ENCODE measurements around the gene CBX4.

DNA sequence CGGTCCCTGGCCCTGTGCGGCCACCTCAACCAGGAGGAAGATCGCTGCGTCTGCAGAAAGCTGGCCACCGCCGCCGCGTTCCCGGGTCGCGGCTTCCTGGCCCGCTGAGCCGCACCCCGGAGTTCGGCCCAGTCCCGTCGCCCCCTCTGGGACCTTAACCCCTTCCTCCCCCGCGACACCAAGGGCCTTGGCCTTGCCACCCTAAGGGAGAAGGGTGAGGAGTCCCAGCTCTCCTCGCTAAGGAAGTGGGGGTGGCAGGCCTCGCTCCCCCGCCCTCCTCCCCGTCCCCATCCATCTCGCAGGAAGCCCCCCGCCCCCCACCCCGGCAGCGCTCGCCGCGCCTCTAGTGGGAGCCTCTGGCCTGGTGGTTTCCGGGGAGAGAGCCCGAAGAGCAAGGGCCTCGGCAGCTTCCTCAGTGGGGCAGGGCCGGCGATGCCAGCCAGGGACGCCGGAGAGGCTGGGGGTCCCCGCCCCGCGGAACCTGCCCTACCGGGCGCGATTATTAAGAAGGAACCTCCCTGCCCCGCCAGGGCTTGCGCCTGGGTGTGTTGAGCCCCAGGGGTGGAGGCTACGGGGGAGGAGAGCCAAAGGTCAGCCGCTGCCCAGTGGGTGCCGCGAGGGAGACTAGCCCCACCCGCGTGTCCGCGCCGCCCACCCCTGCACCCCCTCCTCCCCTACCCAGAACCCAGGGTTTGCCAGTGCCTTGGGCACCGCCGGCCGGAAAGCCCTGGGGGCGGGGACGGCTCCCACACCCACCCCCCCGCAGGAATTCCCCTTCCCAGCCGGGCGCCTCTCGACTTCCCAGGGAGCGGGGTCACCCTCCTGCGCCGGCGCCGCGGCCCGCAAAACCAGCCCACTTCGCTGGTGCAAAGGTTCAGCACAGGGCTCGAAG is 6.8 kb downstream of the CBX4 start:
- TF ChIP-seq, protein P1, sequence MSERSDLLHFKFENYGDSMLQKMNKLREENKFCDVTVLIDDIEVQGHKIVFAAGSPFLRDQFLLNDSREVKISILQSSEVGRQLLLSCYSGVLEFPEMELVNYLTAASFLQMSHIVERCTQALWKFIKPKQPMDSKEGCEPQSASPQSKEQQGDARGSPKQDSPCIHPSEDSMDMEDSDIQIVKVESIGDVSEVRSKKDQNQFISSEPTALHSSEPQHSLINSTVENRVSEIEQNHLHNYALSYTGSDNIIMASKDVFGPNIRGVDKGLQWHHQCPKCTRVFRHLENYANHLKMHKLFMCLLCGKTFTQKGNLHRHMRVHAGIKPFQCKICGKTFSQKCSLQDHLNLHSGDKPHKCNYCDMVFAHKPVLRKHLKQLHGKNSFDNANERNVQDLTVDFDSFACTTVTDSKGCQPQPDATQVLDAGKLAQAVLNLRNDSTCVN (CRISPR knock-in tag; IDR thresholded peaks at IDR 0.05; ENCODE audit: borderline replicate concordance) = 0 out of 2 replicates have a peak, but pooled peaks have one; percentile 30
- peak; percentile 75 for TF ChIP-seq RXRA (CRISPR knock-in tag; IDR thresholded peaks at IDR 0.05)
- TF ChIP-seq, protein P2, sequence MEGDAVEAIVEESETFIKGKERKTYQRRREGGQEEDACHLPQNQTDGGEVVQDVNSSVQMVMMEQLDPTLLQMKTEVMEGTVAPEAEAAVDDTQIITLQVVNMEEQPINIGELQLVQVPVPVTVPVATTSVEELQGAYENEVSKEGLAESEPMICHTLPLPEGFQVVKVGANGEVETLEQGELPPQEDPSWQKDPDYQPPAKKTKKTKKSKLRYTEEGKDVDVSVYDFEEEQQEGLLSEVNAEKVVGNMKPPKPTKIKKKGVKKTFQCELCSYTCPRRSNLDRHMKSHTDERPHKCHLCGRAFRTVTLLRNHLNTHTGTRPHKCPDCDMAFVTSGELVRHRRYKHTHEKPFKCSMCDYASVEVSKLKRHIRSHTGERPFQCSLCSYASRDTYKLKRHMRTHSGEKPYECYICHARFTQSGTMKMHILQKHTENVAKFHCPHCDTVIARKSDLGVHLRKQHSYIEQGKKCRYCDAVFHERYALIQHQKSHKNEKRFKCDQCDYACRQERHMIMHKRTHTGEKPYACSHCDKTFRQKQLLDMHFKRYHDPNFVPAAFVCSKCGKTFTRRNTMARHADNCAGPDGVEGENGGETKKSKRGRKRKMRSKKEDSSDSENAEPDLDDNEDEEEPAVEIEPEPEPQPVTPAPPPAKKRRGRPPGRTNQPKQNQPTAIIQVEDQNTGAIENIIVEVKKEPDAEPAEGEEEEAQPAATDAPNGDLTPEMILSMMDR (CRISPR knock-in tag; IDR thresholded peaks at IDR 0.05) = peak; percentile 21
- TF ChIP-seq POLR2A (IDR thresholded peaks at IDR 0.05; ENCODE audit: insufficient read depth in 1 of 2, low read depth in 2 of 2, low read length in 2 of 2) = 0 out of 4 replicates have a peak, but pooled peaks of 1 of the 2 experiments have one; percentile 59
- no peak for TF ChIP-seq PCBP2 (optimal IDR thresholded peaks at IDR 0.05; ENCODE audit: low read depth, low read length, poor library complexity, severe bottlenecking)
- no peak for TF ChIP-seq NFYB (CRISPR knock-in tag; IDR thresholded peaks at IDR 0.05)
- TF ChIP-seq NFIB (CRISPR knock-in tag; IDR thresholded peaks at IDR 0.05; ENCODE audit: borderline replicate concordance) = no peak
- peak; percentile 67 for TF ChIP-seq MAX (IDR thresholded peaks at IDR 0.05)
- TF ChIP-seq FOSL1 (CRISPR knock-in tag; IDR thresholded peaks at IDR 0.05; ENCODE audit: borderline replicate concordance) = no peak
- 0 out of 2 replicates have a peak, but pooled peaks have one; percentile 63 for TF ChIP-seq PBX3 (CRISPR knock-in tag; IDR thresholded peaks at IDR 0.05; ENCODE audit: borderline replicate concordance)
- no peak; a peak in 2 of 4 replicates for TF ChIP-seq NR2F1 (CRISPR knock-in tag; IDR thresholded peaks at IDR 0.05)
- TF ChIP-seq ZSCAN21 (CRISPR knock-in tag; IDR thresholded peaks at IDR 0.05; ENCODE audit: borderline replicate concordance) = no peak; the same call in none of the 2 replicates
- TF ChIP-seq, protein P3, sequence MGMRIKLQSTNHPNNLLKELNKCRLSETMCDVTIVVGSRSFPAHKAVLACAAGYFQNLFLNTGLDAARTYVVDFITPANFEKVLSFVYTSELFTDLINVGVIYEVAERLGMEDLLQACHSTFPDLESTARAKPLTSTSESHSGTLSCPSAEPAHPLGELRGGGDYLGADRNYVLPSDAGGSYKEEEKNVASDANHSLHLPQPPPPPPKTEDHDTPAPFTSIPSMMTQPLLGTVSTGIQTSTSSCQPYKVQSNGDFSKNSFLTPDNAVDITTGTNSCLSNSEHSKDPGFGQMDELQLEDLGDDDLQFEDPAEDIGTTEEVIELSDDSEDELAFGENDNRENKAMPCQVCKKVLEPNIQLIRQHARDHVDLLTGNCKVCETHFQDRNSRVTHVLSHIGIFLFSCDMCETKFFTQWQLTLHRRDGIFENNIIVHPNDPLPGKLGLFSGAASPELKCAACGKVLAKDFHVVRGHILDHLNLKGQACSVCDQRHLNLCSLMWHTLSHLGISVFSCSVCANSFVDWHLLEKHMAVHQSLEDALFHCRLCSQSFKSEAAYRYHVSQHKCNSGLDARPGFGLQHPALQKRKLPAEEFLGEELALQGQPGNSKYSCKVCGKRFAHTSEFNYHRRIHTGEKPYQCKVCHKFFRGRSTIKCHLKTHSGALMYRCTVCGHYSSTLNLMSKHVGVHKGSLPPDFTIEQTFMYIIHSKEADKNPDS (CRISPR knock-in tag; IDR thresholded peaks at IDR 0.05) = no peak
- TF ChIP-seq NFYC (CRISPR knock-in tag; IDR thresholded peaks at IDR 0.05) = no peak
